ENCODE measurements around the gene LGALS8.
"Not testable (repeated sequence)": the region's sequence is repeated elsewhere in the genome, so short reads cannot be mapped to it uniquely, and the experiment has no call there.

The LGALS8 gene

GRCh38 chr1:236523704-236524141, at the start of gene LGALS8:
TSS of gene LGALS8 (plus strand) at chr1:236523982. CDS start at chr1:236526071, 2,089 bp downstream.
- peak; percentile 62 to 89 (median 78) for DNase-seq (ENCODE audit: low read depth in 4 of 4, low spot score in 1 of 4)

- no peak for DNase-seq (ENCODE audit: low read depth in 4 of 4, low spot score in 1 of 4)
Observed at GRCh38 chr1:236476019-236476418, 47.8 kb upstream of the LGALS8 start.

GRCh38 chr1:236480758-236481436, 42.9 kb upstream of the LGALS8 start:
- no peak for DNase-seq (ENCODE audit: low read depth in 4 of 4, low spot score in 1 of 4)

- DNase-seq (ENCODE audit: low read depth in 4 of 4, low spot score in 1 of 4), result no peak
Observed at GRCh38 chr1:236484310-236484971, 39.3 kb upstream of the LGALS8 start.

GRCh38 chr1:236486356-236487002, 37.3 kb upstream of the LGALS8 start:
- DNase-seq (ENCODE audit: low read depth in 4 of 4, low spot score in 1 of 4), result no peak

- DNase-seq (ENCODE audit: low read depth in 4 of 4, low spot score in 1 of 4), result not testable (repeated sequence)
Observed at GRCh38 chr1:236489161-236489560, 34.6 kb upstream of the LGALS8 start.

- DNase-seq (ENCODE audit: low read depth in 4 of 4, low spot score in 1 of 4), result no peak
Observed at GRCh38 chr1:236489710-236490377, 33.9 kb upstream of the LGALS8 start.

- DNase-seq (ENCODE audit: low read depth in 4 of 4, low spot score in 1 of 4), result no peak
Observed at GRCh38 chr1:236491469-236492136, 32.2 kb upstream of the LGALS8 start.

GRCh38 chr1:236492378-236492777, 31.4 kb upstream of the LGALS8 start:
- no peak for DNase-seq (ENCODE audit: low read depth in 4 of 4, low spot score in 1 of 4)

- DNase-seq (ENCODE audit: low read depth in 4 of 4, low spot score in 1 of 4), result no peak
Observed at GRCh38 chr1:236494082-236494481, 29.7 kb upstream of the LGALS8 start.

- no peak for DNase-seq (ENCODE audit: low read depth in 4 of 4, low spot score in 1 of 4)
Observed at GRCh38 chr1:236494586-236495466, 29.0 kb upstream of the LGALS8 start.

GRCh38 chr1:236495467-236496112, 28.2 kb upstream of the LGALS8 start:
- no peak for DNase-seq (ENCODE audit: low read depth in 4 of 4, low spot score in 1 of 4)

- DNase-seq (ENCODE audit: low read depth in 4 of 4, low spot score in 1 of 4), result no peak
Observed at GRCh38 chr1:236497908-236498307, 25.9 kb upstream of the LGALS8 start.

GRCh38 chr1:236501093-236501492, 22.7 kb upstream of the LGALS8 start:
- DNase-seq (ENCODE audit: low read depth in 4 of 4, low spot score in 1 of 4), result no peak

- DNase-seq (ENCODE audit: low read depth in 4 of 4, low spot score in 1 of 4), result no peak
Observed at GRCh38 chr1:236502579-236502971, 21.2 kb upstream of the LGALS8 start.

GRCh38 chr1:236502972-236503639, 20.7 kb upstream of the LGALS8 start:
- DNase-seq (ENCODE audit: low read depth in 4 of 4, low spot score in 1 of 4), result no peak

GRCh38 chr1:236504338-236504737, 19.4 kb upstream of the LGALS8 start:
- not testable (repeated sequence) for DNase-seq (ENCODE audit: low read depth in 4 of 4, low spot score in 1 of 4)

GRCh38 chr1:236507022-236507700, 16.6 kb upstream of the LGALS8 start:
- no peak for DNase-seq (ENCODE audit: low read depth in 4 of 4, low spot score in 1 of 4)
